OCI-LY1 (cell line): ENCODE measurements around the gene TTC3.
"Not testable (repeated sequence)": the region's sequence is repeated elsewhere in the genome, so short reads cannot be mapped to it uniquely, and the experiment has no call there.

ENCODE experiments used
- H2AFZ ChIP-seq: fragments of 200-600 bp; sonication (generic), shearing (Covaris generic); 2 replicates; pipeline ENCODE4 v1.6.0; 2014; ENCODE audit warnings: antibody characterized with exemption, mild to moderate bottlenecking, low read length
- H3F3A ChIP-seq: fragments of 200-600 bp; sonication (generic), shearing (Covaris generic); 2 replicates; pipeline ENCODE4 v1.6.0; 2014; ENCODE audit warnings: mild to moderate bottlenecking, antibody characterized with exemption, low read length, moderate library complexity; ENCODE audit not compliant: insufficient read depth
- H3K27ac ChIP-seq: fragments of 200-600 bp; sonication (generic); 2 replicates; pipeline ENCODE4 v1.5.1; 2014; ENCODE audit warnings: low read length, mixed run types, mild to moderate bottlenecking, low read depth; ENCODE audit not compliant: poor library complexity, severe bottlenecking
- H3K27me3 ChIP-seq: fragments of 200-600 bp; sonication (generic); 2 replicates; pipeline ENCODE4 v1.6.0; 2014; ENCODE audit warnings: antibody characterized with exemption, mild to moderate bottlenecking, low read length, moderate library complexity; ENCODE audit not compliant: insufficient read depth
- H3K36me3 ChIP-seq: fragments of 200-600 bp; sonication (generic); 2 replicates; pipeline ENCODE4 v1.6.1; 2014; ENCODE audit warnings: mild to moderate bottlenecking, antibody characterized with exemption, low read length, moderate library complexity, mixed read lengths; ENCODE audit not compliant: insufficient read depth
- H3K4me1 ChIP-seq: fragments of 200-600 bp; sonication (generic); 2 replicates; pipeline ENCODE4 v1.5.1; 2014; ENCODE audit warnings: mild to moderate bottlenecking, low read length, moderate library complexity; ENCODE audit not compliant: insufficient read depth, severe bottlenecking
- H3K4me2 ChIP-seq: fragments of 200-600 bp; sonication (generic), shearing (Covaris generic); 2 replicates; pipeline ENCODE4 v1.6.1; 2014; ENCODE audit warnings: low read length
- H3K4me3 ChIP-seq: fragments of 200-600 bp; sonication (generic); 2 replicates; pipeline ENCODE4 v1.5.1; 2014; ENCODE audit warnings: low read length, low read depth, mild to moderate bottlenecking, mixed read lengths; ENCODE audit not compliant: poor library complexity, severe bottlenecking
- H3K79me2 ChIP-seq: fragments of 200-600 bp; shearing (Covaris generic); 2 replicates; pipeline ENCODE4 v1.6.1; 2016; ENCODE audit warnings: mixed run types, low read length, mixed read lengths; ENCODE audit not compliant: insufficient read depth
- H3K9ac ChIP-seq: fragments of 200-600 bp; sonication (generic), shearing (Covaris generic); 2 replicates; pipeline ENCODE4 v1.6.1; 2014; ENCODE audit warnings: mild to moderate bottlenecking, low read length, mixed read lengths
- H3K9me2 ChIP-seq: fragments of 200-600 bp; sonication (generic), shearing (Covaris generic); 2 replicates; pipeline ENCODE4 v1.6.1; 2014; ENCODE audit warnings: low read depth, mild to moderate bottlenecking, low read length, mixed read lengths
- H3K9me3 ChIP-seq: fragments of 200-600 bp; shearing (Covaris generic); 2 replicates; pipeline ENCODE4 v1.6.1; 2014; ENCODE audit warnings: low read length, mixed read lengths
- H4K20me1 ChIP-seq: fragments of 200-600 bp; sonication (generic), shearing (Covaris generic); 2 replicates; pipeline ENCODE4 v1.6.0; 2016; ENCODE audit warnings: mild to moderate bottlenecking, low read length; ENCODE audit not compliant: insufficient read depth
- CTCF ChIP-seq: fragments of 200-600 bp; sonication (generic), shearing (Covaris generic); IDR thresholded peaks from 2 replicates; pipeline ENCODE4 v1.5.1; 2017; ENCODE audit warnings: mild to moderate bottlenecking, antibody characterized with exemption, low read length, moderate library complexity, mixed read lengths
- EZH2 ChIP-seq: fragments of 200-600 bp; sonication (generic), shearing (Covaris generic); IDR thresholded peaks from 2 replicates; pipeline ENCODE4 v1.8.0; 2017; ENCODE audit warnings: borderline replicate concordance, mixed run types, mild to moderate bottlenecking, antibody characterized with exemption, low read length, moderate library complexity, mixed read lengths

Gene TTC3

GRCh38 chr21:37100316-37100715, 27.3 kb downstream of the TTC3 start:
- H3K36me3 ChIP-seq, result peaks cover 44% of the 10 kb centered on the region
- H4K20me1 ChIP-seq, result no peaks in the 10 kb centered on the region
- no peak overlapping the region for H3K4me3 ChIP-seq
- TF ChIP-seq CTCF (no peak), EZH2 (no peak)
- H3K9me3 ChIP-seq, result no peaks in the 10 kb centered on the region
- H3K9ac ChIP-seq, result no peak overlapping the region
- H3K27ac ChIP-seq, result no peak overlapping the region
- H3K79me2 ChIP-seq, result no peaks in the 10 kb centered on the region
- H2AFZ ChIP-seq, result no peak overlapping the region
- H3K4me2 ChIP-seq, result no peak overlapping the region
- H3K27me3 ChIP-seq, result no peaks in the 10 kb centered on the region
- no peaks in the 10 kb centered on the region for H3K4me1 ChIP-seq
- no peaks in the 10 kb centered on the region for H3K9me2 ChIP-seq
- no peaks in the 10 kb centered on the region for H3F3A ChIP-seq

GRCh38 chr21:37101384-37101783, 28.3 kb downstream of the TTC3 start:
- Histone ChIP-seq H3K27ac (no peak overlapping the region), H3K4me1 (no peaks in the 10 kb centered on the region), H3K4me3 (no peak overlapping the region), H3K27me3 (no peaks in the 10 kb centered on the region), H3K4me2 (no peak overlapping the region), H3F3A (no peaks in the 10 kb centered on the region), H4K20me1 (no peaks in the 10 kb centered on the region), H3K9me3 (no peaks in the 10 kb centered on the region), H3K79me2 (no peaks in the 10 kb centered on the region), H2AFZ (no peak overlapping the region), H3K36me3 (peaks cover 35% of the 10 kb centered on the region), H3K9ac (no peak overlapping the region), H3K9me2 (no peaks in the 10 kb centered on the region)
- TF ChIP-seq EZH2, result no peak
- TF ChIP-seq CTCF, result no peak

DNA sequence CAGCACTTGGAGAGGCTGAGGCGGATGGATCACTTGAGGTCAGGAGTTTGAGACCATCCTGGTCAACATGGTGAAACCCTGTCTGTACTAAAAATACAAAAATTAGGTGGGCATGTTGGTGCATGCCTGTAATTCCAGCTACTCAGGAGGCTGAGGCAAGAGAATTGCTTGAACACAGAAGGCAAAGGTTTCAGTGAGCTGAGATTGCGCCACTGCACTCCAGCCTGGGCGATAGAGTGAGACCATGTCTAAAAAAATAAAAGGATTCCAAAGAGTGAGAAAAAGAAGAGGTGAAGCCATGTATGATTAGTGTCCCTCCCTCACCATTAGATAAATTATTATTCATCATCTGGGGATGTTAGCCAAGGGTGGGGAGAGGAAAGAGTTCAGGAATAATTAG, 29.7 kb downstream of the TTC3 start:
- H3K4me1 ChIP-seq, result not testable (repeated sequence)

DNA sequence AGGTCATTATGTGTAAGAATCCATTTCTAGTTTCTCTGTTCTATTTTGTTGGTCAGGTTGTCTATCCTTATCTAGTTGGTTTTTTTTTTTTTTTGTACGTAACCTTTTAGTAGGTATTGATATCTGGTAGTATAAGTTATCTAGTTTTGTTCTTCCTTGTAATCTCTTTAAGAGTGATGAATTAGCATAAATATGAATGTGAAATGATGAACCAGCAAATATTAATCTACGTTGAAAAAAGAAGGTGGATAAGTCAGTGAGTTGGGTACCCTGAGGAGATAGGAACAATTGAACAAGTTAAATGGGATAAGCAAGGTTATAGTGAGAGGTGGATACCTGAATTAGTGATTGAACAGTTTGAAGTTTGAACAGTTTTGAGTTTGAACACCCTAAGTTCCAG, 33.9 kb downstream of the TTC3 start:
- H3K27me3 ChIP-seq, result no peaks in the 10 kb centered on the region
- no peaks in the 10 kb centered on the region for H4K20me1 ChIP-seq
- H3F3A ChIP-seq, result no peaks in the 10 kb centered on the region
- H3K9me3 ChIP-seq, result peaks cover 5% of the 10 kb centered on the region
- H3K4me1 ChIP-seq, result no peaks in the 10 kb centered on the region
- no peak overlapping the region for H3K9ac ChIP-seq
- no peak for TF ChIP-seq EZH2
- TF ChIP-seq CTCF, result no peak
- H3K36me3 ChIP-seq, result peaks cover 9% of the 10 kb centered on the region
- H2AFZ ChIP-seq, result no peak overlapping the region
- no peaks in the 10 kb centered on the region for H3K79me2 ChIP-seq
- no peak overlapping the region for H3K27ac ChIP-seq
- H3K4me2 ChIP-seq, result no peak overlapping the region
- H3K9me2 ChIP-seq, result no peaks in the 10 kb centered on the region
- H3K4me3 ChIP-seq, result no peak overlapping the region

More for the DNA sequence above, 29.7 kb downstream of the TTC3 start:
- peaks cover 23% of the 10 kb centered on the region for H3K36me3 ChIP-seq
- H3K9me3 ChIP-seq, H3K9ac ChIP-seq, H3K79me2 ChIP-seq, H3K4me2 ChIP-seq, H3F3A ChIP-seq, H2AFZ ChIP-seq, H4K20me1 ChIP-seq, H3K27ac ChIP-seq, H3K9me2 ChIP-seq, H3K4me3 ChIP-seq, H3K27me3 ChIP-seq: not testable (repeated sequence)

- H3K27me3 ChIP-seq, result not testable (repeated sequence)
Observed at GRCh38 chr21:37111029-37111428, 38.0 kb downstream of the TTC3 start.

GRCh38 chr21:37114301-37114700, 41.2 kb downstream of the TTC3 start:
- H3K9me3 ChIP-seq, H3K36me3 ChIP-seq, H4K20me1 ChIP-seq, H3K27me3 ChIP-seq, H3K4me3 ChIP-seq, H3F3A ChIP-seq, H3K9me2 ChIP-seq, H3K9ac ChIP-seq, H3K4me2 ChIP-seq, H3K79me2 ChIP-seq, H3K27ac ChIP-seq, H2AFZ ChIP-seq, H3K4me1 ChIP-seq: not testable (repeated sequence)

More at GRCh38 chr21:37111029-37111428, 38.0 kb downstream of the TTC3 start:
- H3K9me3 ChIP-seq, H3K9ac ChIP-seq, H3K4me2 ChIP-seq, H3K79me2 ChIP-seq, H3K4me1 ChIP-seq, H3K27ac ChIP-seq, H3K4me3 ChIP-seq, H2AFZ ChIP-seq, H3K9me2 ChIP-seq, H3K36me3 ChIP-seq, H4K20me1 ChIP-seq, H3F3A ChIP-seq: not testable (repeated sequence)
